Measurements from ENCODE around the gene KRTAP5-6. TPM values are rescaled to one million over a fixed set of nuclear protein-coding genes. Genes with fewer than 3 reads are reported as not detected.
A peak's percentile ranks its signal among the peaks of the same experiment; 100 is the strongest.
"Not testable (repeated sequence)": the region's sequence is repeated elsewhere in the genome, so short reads cannot be mapped to it uniquely, and the experiment has no call there.

KRTAP5-6 gene
- total RNA-seq, 2 experiments from 2014 or later = not detected

- H3K4me3 Mint-ChIP-seq; H3K27ac Mint-ChIP-seq; H3K36me3 Mint-ChIP-seq; DNase-seq; H3K9me3 Mint-ChIP-seq; ATAC-seq (ENCODE audit: low read depth); POLR2A ChIA-PET; H3K4me1 Mint-ChIP-seq: not testable (repeated sequence)
- H3K27me3 Mint-ChIP-seq = peaks cover 14% of the 10 kb centered on the region
Observed at GRCh38 chr11:1683904-1684572, 13.0 kb upstream of the KRTAP5-6 start.

GRCh38 chr11:1684886-1685874 lies 11.8 kb upstream of the KRTAP5-6 start:
- H3K4me3 Mint-ChIP-seq; H3K9me3 Mint-ChIP-seq; ATAC-seq (ENCODE audit: low read depth); H3K36me3 Mint-ChIP-seq; DNase-seq; POLR2A ChIA-PET; H3K27ac Mint-ChIP-seq; H3K4me1 Mint-ChIP-seq: not testable (repeated sequence)
- peaks cover 22% of the 10 kb centered on the region for H3K27me3 Mint-ChIP-seq

DNA sequence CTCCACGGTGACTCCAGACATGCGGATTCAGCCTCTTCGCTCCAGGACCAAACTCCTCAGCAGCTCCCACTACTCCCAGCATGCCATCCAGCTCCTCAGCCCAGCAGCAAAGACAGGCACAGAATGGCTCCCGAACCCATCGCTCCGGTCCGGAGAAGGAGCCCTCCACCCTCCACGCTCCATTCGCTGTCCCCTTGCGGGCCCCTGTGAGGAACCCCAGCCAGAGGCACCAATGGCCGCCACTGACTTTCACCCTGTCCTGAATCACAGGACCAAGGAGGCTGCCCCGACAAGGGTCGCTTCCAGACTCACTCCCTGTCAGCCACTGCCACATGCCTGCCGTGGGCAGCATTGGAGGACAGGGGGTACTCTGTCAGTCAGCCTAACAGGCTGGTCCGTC lies 10.8 kb upstream of the KRTAP5-6 start:
- POLR2A ChIA-PET; ATAC-seq (ENCODE audit: low read depth); H3K4me3 Mint-ChIP-seq; H3K9me3 Mint-ChIP-seq; H3K27ac Mint-ChIP-seq; H3K4me1 Mint-ChIP-seq; DNase-seq; H3K36me3 Mint-ChIP-seq: not testable (repeated sequence)
- H3K27me3 Mint-ChIP-seq = peaks cover 26% of the 10 kb centered on the region

DNA sequence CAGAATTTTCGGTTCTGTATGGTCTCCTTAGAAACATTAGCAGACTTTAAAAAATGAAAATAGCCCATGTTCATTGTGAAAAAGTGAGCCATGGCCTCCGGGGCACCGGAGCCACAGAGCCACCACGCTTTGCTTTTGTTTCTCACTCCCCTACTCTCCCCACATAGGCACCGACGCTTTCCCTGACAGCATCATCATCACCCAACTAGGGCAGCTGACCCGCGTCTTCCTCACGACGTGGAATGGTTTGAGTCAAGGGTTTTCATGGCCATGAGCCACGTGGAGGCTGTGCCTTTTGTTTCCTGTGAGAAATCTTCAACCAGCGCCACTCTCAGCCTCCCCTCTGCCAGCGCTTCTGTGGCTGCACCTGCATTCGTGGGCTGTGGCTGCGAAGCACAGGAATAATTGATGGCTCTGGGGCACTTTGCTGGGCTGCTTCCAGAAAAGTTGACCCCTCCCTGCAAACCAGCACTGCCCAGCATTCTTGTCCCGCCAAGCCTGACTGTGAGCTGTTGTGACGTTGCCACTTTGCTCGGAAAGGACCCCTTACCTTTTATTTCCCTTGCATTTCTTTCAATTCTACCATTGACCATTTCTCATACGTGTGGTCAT lies 8.6 kb upstream of the KRTAP5-6 start:
- H3K9me3 Mint-ChIP-seq; H3K4me1 Mint-ChIP-seq; POLR2A ChIA-PET; H3K36me3 Mint-ChIP-seq; H3K4me3 Mint-ChIP-seq; DNase-seq; H3K27ac Mint-ChIP-seq; ATAC-seq (ENCODE audit: low read depth): not testable (repeated sequence)
- H3K27me3 Mint-ChIP-seq = peaks cover 23% of the 10 kb centered on the region

- H3K4me3 Mint-ChIP-seq; DNase-seq; POLR2A ChIA-PET; H3K36me3 Mint-ChIP-seq; ATAC-seq (ENCODE audit: low read depth); H3K27ac Mint-ChIP-seq; H3K9me3 Mint-ChIP-seq; H3K4me1 Mint-ChIP-seq: not testable (repeated sequence)
- H3K27me3 Mint-ChIP-seq = peaks cover 25% of the 10 kb centered on the region
Observed at GRCh38 chr11:1689250-1690166, 7.5 kb upstream of the KRTAP5-6 start.

- Mint-ChIP-seq H3K27me3 (peaks cover 27% of the 10 kb centered on the region), H3K4me1 (peaks cover 5% of the 10 kb centered on the region), H3K36me3 (no peaks in the 10 kb centered on the region), H3K4me3 (no peak overlapping the region), H3K27ac (no peak overlapping the region), H3K9me3 (no peaks in the 10 kb centered on the region)
- DNase-seq (no peak), ATAC-seq (ENCODE audit: low read depth) (no peak)
- POLR2A ChIA-PET = no interaction called here
Observed at GRCh38 chr11:1690167-1691025, 6.6 kb upstream of the KRTAP5-6 start.

GRCh38 chr11:1691026-1691877 lies 5.7 kb upstream of the KRTAP5-6 start:
- Mint-ChIP-seq H3K4me3 (no peak overlapping the region), H3K27ac (no peak overlapping the region), H3K27me3 (peaks cover 28% of the 10 kb centered on the region), H3K36me3 (no peaks in the 10 kb centered on the region), H3K4me1 (peaks cover 5% of the 10 kb centered on the region), H3K9me3 (no peaks in the 10 kb centered on the region)
- no peak for ATAC-seq (ENCODE audit: low read depth)
- DNase-seq = no peak
- POLR2A ChIA-PET = interaction anchor here (1.0 kb wide), 1 partner anchor 141 kb away, joined by 4 read pairs; no protein-coding TSS in a partner anchor

DNA sequence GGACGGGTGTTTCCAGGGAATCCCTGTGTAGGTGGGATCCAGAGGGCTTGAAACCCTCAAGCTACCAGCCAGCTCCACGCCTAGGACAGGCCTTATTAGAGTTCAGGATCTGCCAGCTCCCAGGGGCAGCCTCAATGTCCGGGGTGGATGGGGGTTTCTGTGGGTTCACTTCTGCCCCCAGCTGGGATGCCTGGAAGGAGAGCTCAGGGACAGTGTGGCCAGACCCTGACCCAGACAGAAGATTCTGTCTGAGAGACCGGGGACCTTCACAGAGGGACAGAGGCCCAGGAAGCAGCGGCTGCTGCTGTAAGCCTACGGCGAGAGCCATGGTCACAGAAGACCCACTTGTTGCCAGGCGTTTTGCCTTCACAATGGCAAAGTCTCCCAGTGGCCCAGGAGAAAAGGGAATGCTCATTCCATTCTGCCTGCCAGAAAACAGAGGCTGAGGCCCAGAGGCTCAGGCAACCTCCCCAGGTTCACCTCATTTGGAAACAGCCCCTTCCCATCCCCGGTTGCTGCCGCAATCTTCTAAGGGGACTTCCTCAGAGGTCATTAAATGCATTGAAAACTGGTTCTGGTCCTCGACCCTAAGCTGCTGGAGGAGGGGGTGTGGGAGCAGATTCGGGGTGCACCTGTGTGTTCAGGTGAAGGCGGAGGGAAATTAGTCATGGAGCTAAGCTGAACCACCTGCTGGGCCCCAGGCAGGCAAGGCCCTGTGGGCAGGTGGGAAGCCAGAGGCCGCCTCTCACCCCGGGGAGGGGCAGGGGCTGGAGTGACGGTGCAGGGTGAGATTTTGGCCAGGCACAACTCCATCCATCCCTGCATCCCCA lies 4.9 kb upstream of the KRTAP5-6 start:
- no peak overlapping the region for H3K4me3 Mint-ChIP-seq
- POLR2A ChIA-PET = interaction anchor here (1.0 kb wide), 1 partner anchor 141 kb away, joined by 4 read pairs; no protein-coding TSS in a partner anchor
- no peak for DNase-seq
- peaks cover 30% of the 10 kb centered on the region for H3K27me3 Mint-ChIP-seq
- no peak overlapping the region for H3K27ac Mint-ChIP-seq
- H3K4me1 Mint-ChIP-seq = peaks cover 5% of the 10 kb centered on the region
- H3K36me3 Mint-ChIP-seq = no peaks in the 10 kb centered on the region
- ATAC-seq (ENCODE audit: low read depth) = no peak
- no peaks in the 10 kb centered on the region for H3K9me3 Mint-ChIP-seq

DNA sequence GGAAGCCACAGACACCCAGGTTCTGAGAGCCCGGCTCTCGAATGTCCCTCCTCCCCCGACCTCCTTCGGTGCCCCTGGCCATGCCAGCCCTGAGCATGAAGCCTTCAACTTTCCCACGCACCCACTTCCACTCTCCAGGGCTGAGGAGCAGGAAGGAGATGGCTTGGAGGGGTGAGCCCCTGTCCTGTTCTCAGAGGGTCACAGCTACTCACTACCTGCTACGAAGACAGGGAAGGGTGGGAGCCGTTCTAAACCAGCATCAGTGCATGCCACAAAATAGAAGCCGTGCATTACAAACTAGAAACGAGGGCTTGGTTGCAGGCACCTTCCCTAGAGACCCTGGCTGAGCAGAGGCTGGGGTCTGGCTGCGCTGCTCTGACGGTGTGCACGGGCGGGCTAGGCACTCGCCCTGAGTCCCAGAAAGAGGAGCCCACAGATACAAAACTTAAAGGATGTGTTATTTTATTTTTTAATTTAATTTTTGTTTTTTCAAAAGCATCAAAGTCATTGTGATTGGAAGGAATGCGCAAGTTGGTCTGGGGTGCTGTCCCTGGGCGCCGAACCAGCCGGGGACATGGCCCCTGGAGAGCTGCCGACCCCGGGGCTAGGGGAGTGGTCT lies 4.2 kb upstream of the KRTAP5-6 start:
- Mint-ChIP-seq H3K27me3 (peaks cover 30% of the 10 kb centered on the region), H3K36me3 (no peaks in the 10 kb centered on the region), H3K9me3 (no peaks in the 10 kb centered on the region), H3K4me1 (peaks cover 6% of the 10 kb centered on the region), H3K27ac (no peak overlapping the region), H3K4me3 (no peak overlapping the region)
- POLR2A ChIA-PET = interaction anchor here (2.7 kb wide), 1 partner anchor 140 kb away, joined by 26 read pairs; no protein-coding TSS in a partner anchor
- DNase-seq (no peak), ATAC-seq (ENCODE audit: low read depth) (no peak)

DNA sequence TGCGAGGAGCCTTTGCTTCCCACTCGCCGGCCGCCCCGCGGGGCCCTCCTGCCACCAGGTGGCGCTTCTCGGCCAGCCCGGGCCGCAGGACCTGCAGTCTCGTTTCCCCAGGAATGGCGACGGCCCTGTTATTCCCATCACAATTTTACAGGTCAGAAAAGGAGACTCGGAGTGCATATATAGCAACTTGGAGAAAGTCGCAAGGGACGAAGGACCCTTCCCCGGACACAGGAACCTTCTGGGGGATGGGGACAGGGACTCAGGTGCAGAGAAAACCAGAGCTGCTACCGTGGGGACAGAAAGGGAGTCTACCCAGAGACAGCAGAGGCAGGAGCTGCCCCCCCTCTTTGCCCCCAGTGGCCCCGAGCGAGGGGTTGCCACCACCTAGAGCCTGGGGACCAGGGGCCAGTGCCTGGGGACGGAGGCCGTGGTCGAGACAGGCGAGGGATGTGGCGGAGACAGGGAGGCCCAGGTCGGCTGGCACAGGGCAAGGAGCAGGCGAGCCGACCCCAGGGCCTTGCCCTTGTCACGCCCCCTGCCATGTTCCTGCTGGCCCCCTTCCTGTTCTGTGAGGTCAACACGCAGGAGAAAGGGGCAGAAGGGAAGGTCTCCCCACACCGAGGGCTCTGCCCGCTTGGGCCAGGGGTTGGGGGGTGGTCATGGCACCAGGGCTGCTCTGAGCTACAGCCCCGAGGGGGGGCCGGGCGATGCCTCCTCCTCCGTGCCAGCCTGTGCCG lies 3.5 kb upstream of the KRTAP5-6 start:
- peak overlapping the region; percentile 46 for H3K27ac Mint-ChIP-seq
- POLR2A ChIA-PET = interaction anchor here (0.9 to 2.7 kb wide), 3 partner anchors 13 to 139 kb away, joined by 5 to 26 read pairs (median 6); no protein-coding TSS in a partner anchor
- peaks cover 5% of the 10 kb centered on the region for H3K9me3 Mint-ChIP-seq
- DNase-seq (peak; percentile 86), ATAC-seq (ENCODE audit: low read depth) (peak; percentile 39)
- H3K36me3 Mint-ChIP-seq = no peaks in the 10 kb centered on the region
- peaks cover 32% of the 10 kb centered on the region for H3K27me3 Mint-ChIP-seq
- H3K4me1 Mint-ChIP-seq = peaks cover 6% of the 10 kb centered on the region
- peak overlapping the region; percentile 56 for H3K4me3 Mint-ChIP-seq
